Glomerular endothelial cell (primary cell): ENCODE data around the gene SRGAP2. TPM values are rescaled to one million over a fixed set of nuclear protein-coding genes. Genes with fewer than 3 reads are reported as not detected.
"Not testable (repeated sequence)": the region's sequence is repeated elsewhere in the genome, so short reads cannot be mapped to it uniquely, and the experiment has no call there.

Experiments used
- DNase-seq: peaks from one replicate; pipeline ENCODE4 v3.0.0-alpha.2; 2011; ENCODE audit warnings: low read depth, low spot score; ENCODE audit errors: extremely low read depth
- total RNA-seq: library from RNA; depleted of rRNA; stranded (reverse); fragments of >200 nt; gene quantifications from 2 replicates; pipeline ENCODE4 v1.2.3, GENCODE V29; 2015

SRGAP2 gene
- total RNA-seq, 1 donor from 2014 or later, result 120 TPM

GRCh38 chr1:206204871-206205270 is 1.5 kb downstream of the SRGAP2 start:
- not testable (repeated sequence) for DNase-seq

DNA sequence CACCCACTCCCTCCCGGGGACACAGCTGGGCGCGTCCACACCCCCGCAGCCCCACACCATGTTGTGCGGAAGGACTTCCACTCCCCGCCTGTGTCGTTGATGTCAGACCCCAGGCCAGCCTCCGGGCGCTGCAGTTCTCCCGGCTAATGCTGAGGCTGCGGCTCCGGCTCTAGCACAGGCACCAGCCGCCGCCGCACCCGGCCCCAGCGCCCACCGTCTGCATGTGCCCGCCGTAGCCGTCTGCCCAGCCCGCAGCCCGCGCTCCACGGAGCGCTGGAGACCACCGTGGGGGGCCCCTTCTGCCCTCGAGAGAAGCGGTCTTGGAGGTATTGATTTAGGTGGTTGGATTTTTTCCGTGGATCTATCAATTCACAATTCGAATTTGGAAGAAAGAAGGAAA is 2.2 kb downstream of the SRGAP2 start:
- not testable (repeated sequence) for DNase-seq

- not testable (repeated sequence) for DNase-seq
Observed at GRCh38 chr1:206210802-206211201, 7.5 kb downstream of the SRGAP2 start.

GRCh38 chr1:206215600-206216392 is 12.5 kb downstream of the SRGAP2 start:
- DNase-seq, result not testable (repeated sequence)

DNA sequence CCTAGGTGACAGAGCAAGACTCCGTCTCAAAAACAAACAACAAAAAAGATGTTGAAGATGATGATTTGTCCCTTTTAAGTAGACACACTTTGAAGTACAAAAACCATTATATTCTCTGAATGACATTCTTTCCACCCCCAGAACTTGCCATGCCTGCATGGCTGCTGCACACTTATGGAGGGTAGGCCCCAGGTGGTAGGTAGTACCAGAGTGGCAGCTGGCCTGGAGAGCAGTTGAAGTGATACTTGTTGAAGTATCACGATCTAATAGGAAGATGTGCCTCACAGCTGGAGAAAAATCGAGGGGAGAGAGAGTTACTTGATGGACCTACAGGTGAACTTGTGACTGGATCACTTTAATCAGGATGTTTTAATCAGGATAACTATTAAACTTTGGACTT is 14.9 kb downstream of the SRGAP2 start:
- DNase-seq, result not testable (repeated sequence)

- not testable (repeated sequence) for DNase-seq
Observed at GRCh38 chr1:206218765-206219164, 15.4 kb downstream of the SRGAP2 start.

DNA sequence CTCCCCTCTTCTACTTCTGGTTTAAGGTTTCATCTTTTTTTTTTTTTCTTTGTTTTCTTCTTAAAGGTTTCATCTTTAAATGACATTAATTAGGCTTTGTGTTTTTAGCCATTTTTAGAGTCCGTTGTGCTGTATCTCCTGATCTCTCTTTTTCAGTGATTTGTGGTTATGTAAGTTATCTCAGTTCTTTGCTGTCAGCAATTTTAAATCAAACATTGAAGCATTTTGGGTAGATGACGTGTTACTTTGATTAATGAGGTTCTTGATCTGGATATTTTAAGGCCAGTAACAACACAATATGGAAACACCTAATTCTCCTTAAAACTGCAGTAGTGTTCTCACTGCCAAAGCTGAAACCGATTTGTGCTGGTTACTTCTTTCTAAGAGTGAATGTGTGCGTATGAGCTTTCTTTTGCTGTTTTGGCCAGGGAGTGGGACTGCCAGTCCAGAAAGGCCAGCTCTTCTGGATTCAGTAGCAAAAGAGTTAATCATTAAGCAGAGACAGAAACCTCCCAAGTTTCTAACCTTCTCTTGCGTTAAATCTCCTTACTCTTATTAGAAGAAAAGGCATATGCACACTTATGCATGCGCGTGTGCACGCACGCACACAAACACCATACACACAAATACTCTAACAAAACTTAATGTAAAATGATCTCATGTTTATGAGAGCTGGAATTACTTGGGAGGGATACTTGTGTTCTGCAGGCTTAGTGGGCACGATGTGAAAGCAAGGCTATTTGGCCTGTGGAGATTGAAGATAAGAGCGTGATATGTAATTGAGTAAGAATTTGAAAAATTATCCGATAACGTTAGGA is 16.4 kb downstream of the SRGAP2 start:
- not testable (repeated sequence) for DNase-seq

DNA sequence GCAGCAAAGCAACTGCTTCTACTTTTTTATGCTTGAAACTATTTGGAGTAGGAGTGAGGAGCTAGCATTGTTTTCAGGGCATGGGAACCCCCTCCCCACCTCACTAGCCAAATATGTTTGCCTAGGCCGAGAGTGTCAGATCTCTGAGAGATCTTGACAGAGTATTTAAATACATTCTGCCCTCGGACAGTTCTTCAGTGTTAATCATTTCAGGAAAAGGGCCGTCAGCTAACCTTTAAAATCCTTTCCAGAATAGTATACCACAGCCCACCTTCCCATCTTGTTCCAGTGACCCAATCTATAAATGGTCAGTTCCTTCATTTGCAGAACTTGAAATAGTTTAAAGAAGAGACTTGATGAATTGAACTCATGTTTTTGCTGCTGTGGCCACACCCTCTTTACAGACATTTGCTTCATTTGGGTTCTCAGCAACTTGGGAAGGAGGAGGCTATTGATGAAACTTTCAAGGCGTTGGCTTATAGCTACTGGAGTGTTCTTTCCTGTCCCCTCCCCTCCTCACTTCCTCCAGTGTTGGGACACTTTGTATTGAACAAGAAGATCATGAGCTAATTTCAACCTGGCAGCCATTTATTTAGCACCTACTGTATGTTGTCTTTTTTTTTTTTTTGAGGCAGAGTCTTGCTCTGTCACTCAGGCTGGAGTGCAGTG is 17.1 kb downstream of the SRGAP2 start:
- DNase-seq, result not testable (repeated sequence)

DNA sequence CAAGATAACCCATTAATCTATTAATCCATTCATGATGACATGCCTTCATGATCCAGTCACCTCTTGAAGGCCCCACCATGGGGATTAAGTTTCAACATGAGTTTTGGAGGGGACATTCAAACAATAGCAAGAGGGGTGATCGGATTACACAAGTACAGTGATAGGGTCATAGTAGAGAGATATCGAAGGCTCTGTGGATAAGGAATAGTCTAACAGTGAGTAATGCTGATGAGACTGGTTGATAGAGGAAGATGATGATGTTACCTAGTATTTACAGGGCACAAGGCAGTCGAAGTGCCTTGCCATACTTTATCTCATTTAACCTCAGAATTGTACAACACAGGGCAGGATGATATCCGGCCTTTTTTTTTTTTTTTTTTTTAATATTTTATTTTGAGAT is 18.2 kb downstream of the SRGAP2 start:
- DNase-seq, result not testable (repeated sequence)

DNA sequence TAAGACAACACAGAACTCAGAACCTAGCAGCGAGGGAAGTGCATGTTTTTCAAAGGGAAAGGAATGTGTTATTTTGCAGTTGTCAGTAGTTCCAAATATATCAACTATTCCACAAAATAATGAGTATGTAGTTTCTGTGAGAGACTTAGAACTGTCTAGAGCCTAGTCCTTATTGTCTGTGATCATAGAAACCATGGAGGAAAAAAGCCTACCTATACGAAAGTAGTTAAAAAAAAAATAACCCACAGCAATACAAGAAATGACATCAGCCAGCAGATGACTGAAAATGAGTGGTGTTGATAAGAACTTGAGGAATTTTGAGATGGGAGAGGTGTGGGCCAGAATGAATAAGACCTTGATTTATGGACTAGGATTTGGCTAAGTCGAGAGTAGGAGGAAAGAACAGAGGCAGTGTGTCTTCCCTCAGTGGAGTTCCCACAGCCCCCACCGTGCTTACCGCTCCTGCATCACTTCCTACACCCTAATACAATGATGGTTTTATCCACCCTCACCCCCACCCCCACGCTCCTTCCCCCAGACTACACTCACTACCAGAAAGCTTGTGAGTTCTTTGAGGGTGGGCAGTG is 20.9 kb downstream of the SRGAP2 start:
- DNase-seq, result not testable (repeated sequence)

- DNase-seq, result not testable (repeated sequence)
Observed at GRCh38 chr1:206225386-206225785, 22.0 kb downstream of the SRGAP2 start.

- not testable (repeated sequence) for DNase-seq
Observed at GRCh38 chr1:206226886-206227285, 23.5 kb downstream of the SRGAP2 start.

- DNase-seq, result not testable (repeated sequence)
Observed at GRCh38 chr1:206229286-206229685, 25.9 kb downstream of the SRGAP2 start.

GRCh38 chr1:206231989-206232388 is 28.6 kb downstream of the SRGAP2 start:
- not testable (repeated sequence) for DNase-seq

DNA sequence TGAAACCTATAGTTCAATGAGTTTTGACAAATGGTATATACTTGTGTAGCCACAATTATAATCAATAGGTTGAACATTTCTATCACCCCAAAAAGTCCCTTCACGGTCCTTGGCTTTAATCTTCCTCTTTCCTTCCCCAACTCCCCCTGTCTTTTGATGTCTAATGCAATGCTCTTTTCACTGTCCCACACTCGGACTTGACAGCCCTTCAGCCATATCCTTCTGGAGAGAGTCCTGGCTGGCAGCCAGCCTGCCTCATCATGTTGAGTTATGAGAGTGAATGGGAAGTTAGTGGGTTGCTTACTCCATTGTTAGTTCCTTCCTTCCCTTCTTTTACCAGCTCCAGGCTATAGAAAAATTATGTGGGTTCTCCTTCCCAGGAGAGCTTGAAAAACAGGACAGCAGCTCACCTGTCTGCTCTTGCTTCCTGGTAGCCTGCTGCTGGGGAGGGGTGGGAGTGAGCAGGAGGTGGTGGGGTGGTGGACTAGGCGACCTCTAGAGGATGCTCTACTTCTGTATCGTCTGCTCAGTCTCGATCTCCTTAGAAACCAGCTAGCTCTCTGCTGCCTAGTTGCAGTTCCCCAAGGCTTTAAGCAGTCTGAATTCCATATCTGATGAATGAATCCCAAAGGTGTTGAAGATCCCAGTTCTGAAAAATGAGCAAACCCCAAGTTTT is 29.8 kb downstream of the SRGAP2 start:
- not testable (repeated sequence) for DNase-seq

DNA sequence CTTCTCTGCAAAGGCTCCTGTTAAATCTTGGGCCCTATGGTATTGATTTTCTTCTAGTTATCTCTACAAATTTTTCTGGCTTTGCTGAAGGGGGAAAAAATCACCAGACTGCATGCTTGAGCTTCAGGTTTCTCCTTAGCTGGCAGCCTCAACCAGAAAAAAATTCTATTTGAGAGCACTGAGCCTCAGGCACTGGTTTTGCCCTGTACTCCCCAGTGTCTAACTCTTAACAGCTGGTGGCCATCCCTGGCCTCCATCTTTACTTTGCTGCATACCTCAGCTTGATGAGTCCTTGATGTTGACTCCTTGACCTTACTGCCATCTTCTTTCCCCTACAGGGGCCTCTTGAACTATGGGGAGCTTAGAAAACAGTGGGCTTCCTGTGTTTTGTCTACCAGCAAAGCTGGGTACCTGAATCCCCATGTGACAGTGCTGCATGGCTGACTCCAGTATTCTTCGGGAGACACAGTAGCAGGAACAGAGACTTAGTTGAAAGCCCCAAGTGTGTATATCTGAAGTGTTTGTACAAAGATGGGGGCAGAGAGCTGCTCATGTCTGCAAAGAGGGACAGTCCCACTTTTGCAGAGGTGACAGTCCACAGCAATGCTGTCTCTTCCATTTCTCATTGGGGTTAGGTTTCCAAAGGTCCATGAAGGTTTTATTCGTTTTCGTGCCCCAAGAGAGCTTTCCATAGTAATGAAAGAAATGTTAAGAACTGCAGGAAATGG is 31.0 kb downstream of the SRGAP2 start:
- not testable (repeated sequence) for DNase-seq

DNA sequence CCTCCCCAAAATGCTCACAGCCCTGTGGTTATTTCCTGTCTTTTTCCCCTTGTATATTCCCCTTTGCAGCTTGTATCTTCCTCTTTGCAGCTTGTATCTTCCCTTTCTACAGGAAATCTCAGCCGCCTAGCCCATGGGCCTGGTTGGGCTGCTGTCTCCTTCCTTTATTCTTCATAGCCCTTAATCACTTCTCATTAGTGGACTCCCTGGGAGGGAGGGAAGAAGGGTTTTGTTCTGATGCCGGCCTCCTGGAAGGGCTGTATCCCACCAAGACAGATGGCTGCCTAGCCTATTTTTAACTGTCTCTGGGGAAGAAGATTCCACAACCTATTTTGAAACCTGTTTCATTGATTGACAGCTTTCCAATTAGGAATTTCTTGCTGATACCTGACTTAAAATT is 31.8 kb downstream of the SRGAP2 start:
- not testable (repeated sequence) for DNase-seq

DNA sequence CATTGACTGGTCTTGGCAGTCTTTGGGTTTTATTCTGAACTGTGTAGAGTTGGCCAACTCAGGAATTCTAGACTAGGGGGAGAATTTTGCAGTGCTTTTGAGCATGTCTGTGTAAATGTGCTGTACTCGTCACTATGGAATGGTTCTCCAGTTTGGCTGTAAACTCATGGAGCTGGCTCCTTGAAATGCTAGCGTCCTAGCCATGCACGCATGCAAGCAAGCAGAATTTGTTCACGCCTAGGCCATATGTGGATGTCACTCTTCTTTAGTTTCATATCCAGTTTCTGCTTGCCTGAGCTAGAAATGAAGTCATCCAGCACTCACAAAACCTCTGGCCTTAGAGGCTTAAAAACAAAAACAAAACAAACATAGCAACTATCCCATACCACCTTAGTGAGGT is 36.9 kb downstream of the SRGAP2 start:
- DNase-seq, result not testable (repeated sequence)

- not testable (repeated sequence) for DNase-seq
Observed at GRCh38 chr1:206243335-206243734, 40.0 kb downstream of the SRGAP2 start.
